ENCODE results near the gene BLOC1S3. TPM values are rescaled to one million over a fixed set of nuclear protein-coding genes. Genes with fewer than 3 reads are reported as not detected.

BLOC1S3 gene
- total RNA-seq, 2 experiments from 2014 or later = 8.1 to 13.8 TPM

- BruUV-seq (replicated peaks) = no TSS peak
- Histone ChIP-seq H2AFZ (ENCODE audit: low read length) (no peak overlapping the region), H4K20me1 (ENCODE audit: insufficient read depth, low read length) (no peaks in the 10 kb centered on the region), H3K27ac (ENCODE audit: low read depth, low read length, poor library complexity, severe bottlenecking) (peak overlapping the region; percentile 98), H3K9me3 (ENCODE audit: low read length) (no peaks in the 10 kb centered on the region), H3K4me1 (ENCODE audit: insufficient read depth, low read length, poor library complexity, severe bottlenecking) (peaks cover 54% of the 10 kb centered on the region), H3K4me3 (ENCODE audit: low read depth, low read length, poor library complexity, severe bottlenecking) (no peak overlapping the region), H3K36me3 (ENCODE audit: insufficient read depth, low read length) (peaks cover 38% of the 10 kb centered on the region), H3K4me2 (ENCODE audit: low read length) (peak overlapping the region; percentile 79), H3K79me2 (ENCODE audit: insufficient read depth, low read depth, low read length) (peaks cover 34% of the 10 kb centered on the region), H3K9me2 (ENCODE audit: insufficient read depth, low read length) (no peaks in the 10 kb centered on the region)
- DNase-seq (ENCODE audit: low spot score) = no peak
- CTCF ChIA-PET (ENCODE audit: unreplicated experiment) = interaction anchor here (1.2 kb wide), 1 partner anchor 10 kb away, joined by 3 read pairs; no protein-coding TSS in a partner anchor
- POLR2A ChIA-PET = no interaction called here
- TF ChIP-seq EZH2phosphoT487 (IDR thresholded peaks at IDR 0.05; ENCODE audit: borderline replicate concordance, low read depth, low read length) (no peak), CTCF (conservative IDR thresholded peaks at IDR 0.05; ENCODE audit: low read length) (no peak)
- intact Hi-C loops (cut with micrococcal nuclease; ENCODE audit: unreplicated experiment) = loop anchor here (5.0 kb wide), 1 partner anchor 142 kb away; no protein-coding TSS in a partner anchor
These were observed 39.1 kb upstream of the BLOC1S3 start for GRCh38 chr19:45139286-45140143.

DNA sequence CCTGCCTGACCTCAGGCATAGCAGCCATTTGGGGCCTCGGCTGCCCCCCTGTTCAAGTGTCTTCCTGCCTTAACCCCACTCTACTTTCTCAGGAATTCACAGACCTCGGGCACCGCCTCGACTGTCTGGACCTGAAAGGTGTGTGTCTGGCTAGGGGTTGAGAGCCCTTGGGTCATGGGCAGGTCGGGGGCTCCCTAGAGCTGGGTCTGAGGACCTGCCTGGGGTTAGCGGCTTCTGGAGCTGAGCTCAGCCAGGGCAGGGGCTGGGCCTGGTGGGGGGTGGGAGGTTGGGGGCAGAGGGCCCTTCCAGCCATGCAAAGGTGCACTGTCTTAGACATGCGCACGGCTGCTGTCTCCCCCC is 38.5 kb upstream of the BLOC1S3 start:
- ChIA-PET POLR2A (interaction anchor here (0.6 kb wide), 1 partner anchor 75 kb away, joined by 5 read pairs; no protein-coding TSS in a partner anchor), CTCF (ENCODE audit: unreplicated experiment) (interaction anchor here (1.2 kb wide), 1 partner anchor 9 kb away, joined by 3 read pairs; no protein-coding TSS in a partner anchor)
- H3K79me2 ChIP-seq (ENCODE audit: insufficient read depth, low read depth, low read length) = peaks cover 29% of the 10 kb centered on the region
- intact Hi-C loops (cut with micrococcal nuclease; ENCODE audit: unreplicated experiment) = no loop called here
- no peaks in the 10 kb centered on the region for H4K20me1 ChIP-seq (ENCODE audit: insufficient read depth, low read length)
- H2AFZ ChIP-seq (ENCODE audit: low read length) = no peak overlapping the region
- H3K4me3 ChIP-seq (ENCODE audit: low read depth, low read length, poor library complexity, severe bottlenecking) = no peak overlapping the region
- H3K9me2 ChIP-seq (ENCODE audit: insufficient read depth, low read length) = no peaks in the 10 kb centered on the region
- H3K4me2 ChIP-seq (ENCODE audit: low read length) = no peak overlapping the region
- peaks cover 48% of the 10 kb centered on the region for H3K4me1 ChIP-seq (ENCODE audit: insufficient read depth, low read length, poor library complexity, severe bottlenecking)
- no peak for TF ChIP-seq CTCF (conservative IDR thresholded peaks at IDR 0.05; ENCODE audit: low read length)
- H3K36me3 ChIP-seq (ENCODE audit: insufficient read depth, low read length) = peaks cover 41% of the 10 kb centered on the region
- no peak for DNase-seq (ENCODE audit: low spot score)
- H3K9me3 ChIP-seq (ENCODE audit: low read length) = no peaks in the 10 kb centered on the region
- BruUV-seq (replicated peaks) = no TSS peak
- peak overlapping the region; percentile 98 for H3K27ac ChIP-seq (ENCODE audit: low read depth, low read length, poor library complexity, severe bottlenecking)

GRCh38 chr19:45140533-45140932 is 38.1 kb upstream of the BLOC1S3 start:
- DNase-seq (ENCODE audit: low spot score) = no peak

More at GRCh38 chr19:45140533-45140932, 38.1 kb upstream of the BLOC1S3 start:
- CTCF ChIA-PET (ENCODE audit: unreplicated experiment) = no interaction called here
- Histone ChIP-seq H3K4me2 (ENCODE audit: low read length) (no peak overlapping the region), H3K9me3 (ENCODE audit: low read length) (no peaks in the 10 kb centered on the region), H3K9me2 (ENCODE audit: insufficient read depth, low read length) (no peaks in the 10 kb centered on the region), H3K79me2 (ENCODE audit: insufficient read depth, low read depth, low read length) (peaks cover 25% of the 10 kb centered on the region), H3K27ac (ENCODE audit: low read depth, low read length, poor library complexity, severe bottlenecking) (no peak overlapping the region), H3K4me3 (ENCODE audit: low read depth, low read length, poor library complexity, severe bottlenecking) (no peak overlapping the region), H4K20me1 (ENCODE audit: insufficient read depth, low read length) (no peaks in the 10 kb centered on the region), H2AFZ (ENCODE audit: low read length) (no peak overlapping the region), H3K4me1 (ENCODE audit: insufficient read depth, low read length, poor library complexity, severe bottlenecking) (peaks cover 43% of the 10 kb centered on the region), H3K36me3 (ENCODE audit: insufficient read depth, low read length) (peaks cover 41% of the 10 kb centered on the region)
- POLR2A ChIA-PET = interaction anchor here (0.6 kb wide), 1 partner anchor 76 kb away, joined by 5 read pairs; no protein-coding TSS in a partner anchor
- TF ChIP-seq CTCF (conservative IDR thresholded peaks at IDR 0.05; ENCODE audit: low read length) (no peak), EZH2phosphoT487 (IDR thresholded peaks at IDR 0.05; ENCODE audit: borderline replicate concordance, low read depth, low read length) (no peak)
- BruUV-seq (replicated peaks) = no TSS peak
- intact Hi-C loops (cut with micrococcal nuclease; ENCODE audit: unreplicated experiment) = no loop called here

Measured in OCI-LY7 (cell line).